ENCODE results near the gene ARHGAP22. TPM values are rescaled to one million over a fixed set of nuclear protein-coding genes. Genes with fewer than 3 reads are reported as not detected.
"Not testable (repeated sequence)": the region's sequence is repeated elsewhere in the genome, so short reads cannot be mapped to it uniquely, and the experiment has no call there.

The ARHGAP22 gene
- total RNA-seq, 1 experiment from 2014 or later = 1.8 TPM

- TF ChIP-seq CTCF (IDR thresholded peaks at IDR 0.05) = no peak
- TF ChIP-seq REST (IDR thresholded peaks at IDR 0.05; ENCODE audit: insufficient read depth in 1 of 2, low read depth in 2 of 2, low read length in 1 of 2) = no peak
- no peak for TF ChIP-seq TCF7L2 (IDR thresholded peaks at IDR 0.05; ENCODE audit: low read depth, low read length)
- no peak for TF ChIP-seq POLR2AphosphoS5 (IDR thresholded peaks at IDR 0.05; ENCODE audit: low read depth, low read length)
- no peak for TF ChIP-seq SIN3A (IDR thresholded peaks at IDR 0.05; ENCODE audit: borderline replicate concordance, insufficient read depth, low read depth, low read length)
- no peak for DNase-seq (ENCODE audit: low read depth, low spot score)
- Histone ChIP-seq H3K27ac (ENCODE audit: low read length) (no peak overlapping the region), H3K27me3 (ENCODE audit: control insufficient read depth, insufficient read depth, low read length) (no peaks in the 10 kb centered on the region), H3K4me1 (ENCODE audit: control insufficient read depth, insufficient read depth, low read length) (no peaks in the 10 kb centered on the region), H3K9me3 (ENCODE audit: control insufficient read depth, insufficient read depth, low read depth, low read length) (no peaks in the 10 kb centered on the region), H3K4me3 (ENCODE audit: low read depth in 2 of 2, low read length in 2 of 2) (no peak overlapping the region), H3K36me3 (ENCODE audit: control insufficient read depth, insufficient read depth, low read length) (0 out of 2 replicates have a peak, but pooled peaks cover 2% of the 10 kb centered on the region)
- no peak for ATAC-seq
- in situ Hi-C loops (cut with HindIII; ENCODE audit: low pct_unique_long_range_greater_than_20kb, low sequenced_read_pairs) (no loop called here), intact Hi-C loops (cut with micrococcal nuclease; ENCODE audit: unreplicated experiment) (no loop called here)
- no TSS peak for BruUV-seq (replicated peaks)
- CTCF ChIA-PET = no interaction called here
- POLR2A ChIA-PET = no interaction called here
These were observed 181.0 kb downstream of the ARHGAP22 start for GRCh38 chr10:48423884-48424283.

GRCh38 chr10:48421862-48422261 is 183.0 kb downstream of the ARHGAP22 start:
- ATAC-seq; H3K4me1 ChIP-seq (ENCODE audit: control insufficient read depth, insufficient read depth, low read length): not testable (repeated sequence)

GRCh38 chr10:48419714-48420113 is 185.2 kb downstream of the ARHGAP22 start:
- DNase-seq (ENCODE audit: low read depth, low spot score) (no peak), ATAC-seq (no peak)
- intact Hi-C loops (cut with micrococcal nuclease; ENCODE audit: unreplicated experiment) (no loop called here), in situ Hi-C loops (cut with HindIII; ENCODE audit: low pct_unique_long_range_greater_than_20kb, low sequenced_read_pairs) (no loop called here)
- no peaks in the 10 kb centered on the region for H3K4me1 ChIP-seq (ENCODE audit: control insufficient read depth, insufficient read depth, low read length)
- ChIA-PET CTCF (no interaction called here), POLR2A (no interaction called here)
- no peak overlapping the region for H3K4me3 ChIP-seq (ENCODE audit: low read depth in 2 of 2, low read length in 2 of 2)
- BruUV-seq (replicated peaks) = no TSS peak
- H3K36me3 ChIP-seq (ENCODE audit: control insufficient read depth, insufficient read depth, low read length) = no peaks in the 10 kb centered on the region
- no peaks in the 10 kb centered on the region for H3K9me3 ChIP-seq (ENCODE audit: control insufficient read depth, insufficient read depth, low read depth, low read length)
- no peak overlapping the region for H3K27ac ChIP-seq (ENCODE audit: low read length)
- no peak for TF ChIP-seq SIN3A (IDR thresholded peaks at IDR 0.05; ENCODE audit: borderline replicate concordance, insufficient read depth, low read depth, low read length)
- H3K27me3 ChIP-seq (ENCODE audit: control insufficient read depth, insufficient read depth, low read length) = no peaks in the 10 kb centered on the region

More at GRCh38 chr10:48421862-48422261, 183.0 kb downstream of the ARHGAP22 start:
- H3K36me3 ChIP-seq (ENCODE audit: control insufficient read depth, insufficient read depth, low read length); H3K27ac ChIP-seq (ENCODE audit: low read length); DNase-seq (ENCODE audit: low read depth, low spot score); CTCF ChIA-PET; BruUV-seq (replicated peaks); H3K4me3 ChIP-seq (ENCODE audit: low read depth in 2 of 2, low read length in 2 of 2); H3K27me3 ChIP-seq (ENCODE audit: control insufficient read depth, insufficient read depth, low read length); POLR2A ChIA-PET; intact Hi-C loops (cut with micrococcal nuclease; ENCODE audit: unreplicated experiment); H3K9me3 ChIP-seq (ENCODE audit: control insufficient read depth, insufficient read depth, low read depth, low read length); in situ Hi-C loops (cut with HindIII; ENCODE audit: low pct_unique_long_range_greater_than_20kb, low sequenced_read_pairs): not testable (repeated sequence)
